Measurements from ENCODE around the gene NFS1. TPM values are rescaled to one million over a fixed set of nuclear protein-coding genes. Genes with fewer than 3 reads are reported as not detected.
A peak's percentile ranks its signal among the peaks of the same experiment; 100 is the strongest.

NFS1 gene
- polyA plus RNA-seq, 1 of the 3 experiments (the other 2 are of a cell fraction), result 75.6 TPM

DNA sequence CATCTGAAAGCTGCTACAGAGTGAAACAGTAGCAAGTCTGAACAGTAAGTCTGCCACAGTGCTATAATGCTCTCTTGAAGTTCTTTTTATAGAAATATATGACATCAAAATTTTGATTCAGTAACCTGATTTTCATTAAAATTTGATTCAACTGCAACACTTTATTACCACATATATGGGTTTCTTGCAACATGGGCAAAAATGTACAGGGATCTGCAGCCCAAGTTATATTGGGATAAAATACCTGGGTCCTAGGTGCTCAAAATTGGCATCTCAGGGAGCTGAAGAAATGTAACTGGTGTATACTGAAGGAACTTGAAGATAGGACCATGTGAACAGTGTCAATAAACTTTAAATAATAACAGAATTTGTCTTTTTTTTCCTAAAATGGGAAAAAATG is 10.9 kb upstream of the NFS1 start:
- H3K4me3 ChIP-seq (ENCODE audit: low read depth in 2 of 2, low read length in 1 of 2), result no peak overlapping the region
- ChIA-PET POLR2A (no interaction called here), CTCF (interaction anchor here (1.0 to 4.3 kb wide), 5 partner anchors 10 to 207 kb away, joined by 3 to 18 read pairs (median 4); partner anchors contain the start of genes NFS1 and ROMO1)
- H3K79me2 ChIP-seq (ENCODE audit: insufficient read depth), result peaks cover 93% of the 10 kb centered on the region
- no peaks in the 10 kb centered on the region for H3K9me3 ChIP-seq
- TF ChIP-seq YY1 (IDR thresholded peaks at IDR 0.05; ENCODE audit: low read depth), result no peak
- TF ChIP-seq, protein P1, sequence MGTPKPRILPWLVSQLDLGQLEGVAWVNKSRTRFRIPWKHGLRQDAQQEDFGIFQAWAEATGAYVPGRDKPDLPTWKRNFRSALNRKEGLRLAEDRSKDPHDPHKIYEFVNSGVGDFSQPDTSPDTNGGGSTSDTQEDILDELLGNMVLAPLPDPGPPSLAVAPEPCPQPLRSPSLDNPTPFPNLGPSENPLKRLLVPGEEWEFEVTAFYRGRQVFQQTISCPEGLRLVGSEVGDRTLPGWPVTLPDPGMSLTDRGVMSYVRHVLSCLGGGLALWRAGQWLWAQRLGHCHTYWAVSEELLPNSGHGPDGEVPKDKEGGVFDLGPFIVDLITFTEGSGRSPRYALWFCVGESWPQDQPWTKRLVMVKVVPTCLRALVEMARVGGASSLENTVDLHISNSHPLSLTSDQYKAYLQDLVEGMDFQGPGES (IDR thresholded peaks at IDR 0.05; ENCODE audit: low read depth, low read length), result no peak
- TF ChIP-seq EZH2phosphoT487 (IDR thresholded peaks at IDR 0.05; ENCODE audit: borderline replicate concordance, low read depth), result no peak
- TF ChIP-seq FOSL2 (IDR thresholded peaks at IDR 0.05; ENCODE audit: borderline replicate concordance, low read depth), result no peak
- no peak for TF ChIP-seq NFIC (IDR thresholded peaks at IDR 0.05; ENCODE audit: borderline replicate concordance)
- H3K4me1 ChIP-seq (ENCODE audit: control insufficient read depth in 1 of 2, insufficient read depth in 2 of 2, low read depth in 1 of 2, low read length in 1 of 2), result peaks cover 0 to 21% of the 10 kb centered on the region in 2 experiments; a peak in 3 of 4 replicates
- H3K9me2 ChIP-seq, result no peaks in the 10 kb centered on the region
- H3K27me3 ChIP-seq (ENCODE audit: insufficient read depth), result no peaks in the 10 kb centered on the region
- H3K9ac ChIP-seq, result no peak overlapping the region
- no peak for DNase-seq
- H3F3A ChIP-seq (replicated peaks; ENCODE audit: insufficient read depth), result peaks cover 92% of the 10 kb centered on the region
- H3K36me3 ChIP-seq (replicated peaks in 1 of 2; ENCODE audit: control insufficient read depth in 1 of 2, insufficient read depth in 2 of 2, low read length in 1 of 2), result peaks cover 91 to 98% of the 10 kb centered on the region in 2 experiments
- H2AFZ ChIP-seq (ENCODE audit: low read depth), result no peak overlapping the region
- H3K27ac ChIP-seq (ENCODE audit: low read depth in 2 of 2, low read length in 1 of 2), result peak overlapping the region in 1 of 2 experiments; percentile 42; a peak in 2 of 4 replicates
- peaks cover 86% of the 10 kb centered on the region for H4K20me1 ChIP-seq (ENCODE audit: insufficient read depth)
- H3K4me2 ChIP-seq, result no peak overlapping the region

DNA sequence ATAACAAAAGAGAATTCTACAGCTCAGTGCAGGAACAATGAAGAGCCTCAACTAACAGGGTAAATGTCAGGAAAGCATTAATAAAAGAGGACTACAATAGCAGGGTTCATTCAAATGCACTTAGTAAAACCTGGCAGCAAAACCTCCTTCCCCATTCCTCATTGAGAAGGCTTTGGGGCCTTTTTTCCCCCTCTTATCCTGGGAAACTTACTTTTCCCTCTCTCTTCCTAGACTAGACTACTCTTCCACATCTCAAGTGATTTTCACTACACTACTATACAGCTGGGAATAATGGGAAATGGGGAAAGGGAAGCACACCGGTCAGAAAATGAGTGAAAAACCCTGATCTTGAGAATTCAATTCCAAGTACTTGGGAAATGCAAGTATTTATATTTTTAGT is 10.1 kb upstream of the NFS1 start:
- WGBS (ENCODE audit: low lambda C conversion rate), result 68% methylated on average over 1 of the region's 1 CpG
- ChIA-PET POLR2A (no interaction called here), CTCF (interaction anchor here (1.0 to 4.3 kb wide), 5 partner anchors 9 to 206 kb away, joined by 3 to 18 read pairs (median 4); partner anchors contain the start of genes NFS1 and ROMO1)
- Histone ChIP-seq H3K9me3 (no peaks in the 10 kb centered on the region), H3K9me2 (no peaks in the 10 kb centered on the region), H3K79me2 (ENCODE audit: insufficient read depth) (peaks cover 93% of the 10 kb centered on the region), H3K4me2 (no peak overlapping the region), H3K36me3 (replicated peaks in 1 of 2; ENCODE audit: control insufficient read depth in 1 of 2, insufficient read depth in 2 of 2, low read length in 1 of 2) (peaks cover 91 to 98% of the 10 kb centered on the region in 2 experiments), H4K20me1 (ENCODE audit: insufficient read depth) (peaks cover 91% of the 10 kb centered on the region), H3K4me1 (ENCODE audit: control insufficient read depth in 1 of 2, insufficient read depth in 2 of 2, low read depth in 1 of 2, low read length in 1 of 2) (peaks cover 0 to 21% of the 10 kb centered on the region in 2 experiments; a peak in 3 of 4 replicates), H2AFZ (ENCODE audit: low read depth) (no peak overlapping the region), H3F3A (replicated peaks; ENCODE audit: insufficient read depth) (peaks cover 95% of the 10 kb centered on the region), H3K27ac (ENCODE audit: low read depth in 2 of 2, low read length in 1 of 2) (peak overlapping the region; percentile 11 to 42; a peak in 2 of 4 replicates), H3K9ac (no peak overlapping the region; the same call in 1 of the 2 replicates), H3K27me3 (ENCODE audit: insufficient read depth) (no peaks in the 10 kb centered on the region), H3K4me3 (ENCODE audit: low read depth in 2 of 2, low read length in 1 of 2) (no peak overlapping the region)
- no peak for TF ChIP-seq JUND (IDR thresholded peaks at IDR 0.05)
- DNase-seq, result no peak

DNA sequence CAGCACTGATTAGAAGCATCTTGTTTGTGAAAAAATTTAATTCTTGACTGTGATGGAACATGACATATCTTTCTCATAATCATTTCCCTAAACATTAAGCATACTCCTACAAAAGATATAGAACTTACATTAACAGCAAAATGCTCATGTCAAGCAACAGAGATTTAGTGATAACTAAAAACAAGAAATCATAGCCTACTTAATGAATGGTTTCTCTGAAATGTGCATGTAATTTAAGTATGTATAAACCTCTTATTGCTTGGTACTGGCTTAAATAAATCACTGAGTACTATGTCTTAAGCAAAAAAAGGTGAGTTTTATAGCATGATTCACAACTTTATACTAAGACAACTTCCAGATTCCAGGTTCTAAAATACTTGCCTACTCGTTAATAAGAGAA is 9.3 kb upstream of the NFS1 start:
- H3K9ac ChIP-seq, result no peak overlapping the region
- H3K79me2 ChIP-seq (ENCODE audit: insufficient read depth), result peaks cover 91% of the 10 kb centered on the region
- TF ChIP-seq NFIC (IDR thresholded peaks at IDR 0.05; ENCODE audit: borderline replicate concordance), result no peak
- no peak for TF ChIP-seq PBX3 (IDR thresholded peaks at IDR 0.05)
- TF ChIP-seq EP300 (IDR thresholded peaks at IDR 0.05; ENCODE audit: borderline replicate concordance in 1 of 2, low read depth in 1 of 2, low read length in 1 of 2), result no peak
- TF ChIP-seq, protein P2, sequence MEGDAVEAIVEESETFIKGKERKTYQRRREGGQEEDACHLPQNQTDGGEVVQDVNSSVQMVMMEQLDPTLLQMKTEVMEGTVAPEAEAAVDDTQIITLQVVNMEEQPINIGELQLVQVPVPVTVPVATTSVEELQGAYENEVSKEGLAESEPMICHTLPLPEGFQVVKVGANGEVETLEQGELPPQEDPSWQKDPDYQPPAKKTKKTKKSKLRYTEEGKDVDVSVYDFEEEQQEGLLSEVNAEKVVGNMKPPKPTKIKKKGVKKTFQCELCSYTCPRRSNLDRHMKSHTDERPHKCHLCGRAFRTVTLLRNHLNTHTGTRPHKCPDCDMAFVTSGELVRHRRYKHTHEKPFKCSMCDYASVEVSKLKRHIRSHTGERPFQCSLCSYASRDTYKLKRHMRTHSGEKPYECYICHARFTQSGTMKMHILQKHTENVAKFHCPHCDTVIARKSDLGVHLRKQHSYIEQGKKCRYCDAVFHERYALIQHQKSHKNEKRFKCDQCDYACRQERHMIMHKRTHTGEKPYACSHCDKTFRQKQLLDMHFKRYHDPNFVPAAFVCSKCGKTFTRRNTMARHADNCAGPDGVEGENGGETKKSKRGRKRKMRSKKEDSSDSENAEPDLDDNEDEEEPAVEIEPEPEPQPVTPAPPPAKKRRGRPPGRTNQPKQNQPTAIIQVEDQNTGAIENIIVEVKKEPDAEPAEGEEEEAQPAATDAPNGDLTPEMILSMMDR (IDR thresholded peaks at IDR 0.05), result no peak
- no peak for TF ChIP-seq MEF2A (IDR thresholded peaks at IDR 0.05; ENCODE audit: borderline replicate concordance, low read depth)
- TF ChIP-seq MXI1 (IDR thresholded peaks at IDR 0.05; ENCODE audit: low read depth, low read length), result no peak
- no peak for TF ChIP-seq RFX5 (IDR thresholded peaks at IDR 0.05; ENCODE audit: low read length)
- no peak for TF ChIP-seq TCF12 (IDR thresholded peaks at IDR 0.05)
- no peak for TF ChIP-seq REST (IDR thresholded peaks at IDR 0.05; ENCODE audit: low read depth, low read length)

More for the DNA sequence above, 9.3 kb upstream of the NFS1 start:
- peaks cover 96% of the 10 kb centered on the region for H3F3A ChIP-seq (replicated peaks; ENCODE audit: insufficient read depth)
- no peaks in the 10 kb centered on the region for H3K27me3 ChIP-seq (ENCODE audit: insufficient read depth)
- ChIA-PET CTCF (interaction anchor here (1.3 to 1.7 kb wide), 2 partner anchors 176 to 245 kb away, joined by 4 to 5 read pairs; no protein-coding TSS in a partner anchor), POLR2A (no interaction called here)
- no peaks in the 10 kb centered on the region for H3K9me2 ChIP-seq
- H3K4me3 ChIP-seq (ENCODE audit: low read depth in 2 of 2, low read length in 1 of 2), result no peak overlapping the region
- no peak overlapping the region for H2AFZ ChIP-seq (ENCODE audit: low read depth)
- H3K9me3 ChIP-seq, result no peaks in the 10 kb centered on the region
- H3K4me1 ChIP-seq (ENCODE audit: control insufficient read depth in 1 of 2, insufficient read depth in 2 of 2, low read depth in 1 of 2, low read length in 1 of 2), result peaks cover 0 to 21% of the 10 kb centered on the region in 2 experiments; a peak in 3 of 4 replicates
- H3K4me2 ChIP-seq, result no peak overlapping the region
- WGBS (ENCODE audit: low lambda C conversion rate), result 40% methylated on average over 1 of the region's 1 CpG
- peaks cover 91% of the 10 kb centered on the region for H4K20me1 ChIP-seq (ENCODE audit: insufficient read depth)
- H3K36me3 ChIP-seq (replicated peaks in 1 of 2; ENCODE audit: control insufficient read depth in 1 of 2, insufficient read depth in 2 of 2, low read length in 1 of 2), result peaks cover 91 to 98% of the 10 kb centered on the region in 2 experiments
- no peak for DNase-seq
- H3K27ac ChIP-seq (ENCODE audit: low read depth in 2 of 2, low read length in 1 of 2), result peak overlapping the region in 1 of 2 experiments; percentile 42; a peak in 3 of 4 replicates
